ENCODE data around the gene OSBPL10. TPM values are rescaled to one million over a fixed set of nuclear protein-coding genes. Genes with fewer than 3 reads are reported as not detected.

Gene OSBPL10
- total RNA-seq, 2 experiments from 2014 or later: 65.7 to 170 TPM

GRCh38 chr3:31817411-31817966 lies 163.6 kb downstream of the OSBPL10 start:
- no peaks in the 10 kb centered on the region for H3K4me1 ChIP-seq (ENCODE audit: insufficient read depth, low read length, poor library complexity, severe bottlenecking)
- ChIA-PET POLR2A (interaction anchor here (0.6 kb wide), 1 partner anchor 838 kb away, joined by 3 read pairs; no protein-coding TSS in a partner anchor), CTCF (ENCODE audit: unreplicated experiment) (no interaction called here)
- H3K9me3 ChIP-seq (ENCODE audit: low read length): no peaks in the 10 kb centered on the region
- no peak overlapping the region for H2AFZ ChIP-seq (ENCODE audit: low read length)
- no peak overlapping the region for H3K4me3 ChIP-seq (ENCODE audit: low read depth, low read length, poor library complexity, severe bottlenecking)
- peaks cover 97% of the 10 kb centered on the region for H3K36me3 ChIP-seq (ENCODE audit: insufficient read depth, low read length)
- no peak for TF ChIP-seq CTCF (conservative IDR thresholded peaks at IDR 0.05; ENCODE audit: low read length)
- TF ChIP-seq EZH2phosphoT487 (IDR thresholded peaks at IDR 0.05; ENCODE audit: borderline replicate concordance, low read depth, low read length): no peak
- H3K9me2 ChIP-seq (ENCODE audit: insufficient read depth, low read length): no peaks in the 10 kb centered on the region
- intact Hi-C loops (cut with micrococcal nuclease; ENCODE audit: unreplicated experiment): no loop called here
- no peak overlapping the region for H3K27ac ChIP-seq (ENCODE audit: low read depth, low read length, poor library complexity, severe bottlenecking)
- peaks cover 19% of the 10 kb centered on the region for H3K79me2 ChIP-seq (ENCODE audit: insufficient read depth, low read depth, low read length)
- no peaks in the 10 kb centered on the region for H4K20me1 ChIP-seq (ENCODE audit: insufficient read depth, low read length)
- no peak for DNase-seq (ENCODE audit: low spot score)
- H3K4me2 ChIP-seq (ENCODE audit: low read length): no peak overlapping the region
- no TSS peak for BruUV-seq (replicated peaks)

GRCh38 chr3:31815631-31816440 lies 165.2 kb downstream of the OSBPL10 start:
- no peaks in the 10 kb centered on the region for H3K9me2 ChIP-seq (ENCODE audit: insufficient read depth, low read length)
- no peaks in the 10 kb centered on the region for H3K9me3 ChIP-seq (ENCODE audit: low read length)
- ChIA-PET CTCF (ENCODE audit: unreplicated experiment) (no interaction called here), POLR2A (interaction anchor here (0.6 to 1.2 kb wide), 2 partner anchors 13 to 22 kb away, joined by 3 read pairs; no protein-coding TSS in a partner anchor)
- intact Hi-C loops (cut with micrococcal nuclease; ENCODE audit: unreplicated experiment): no loop called here
- H3K4me1 ChIP-seq (ENCODE audit: insufficient read depth, low read length, poor library complexity, severe bottlenecking): no peaks in the 10 kb centered on the region
- TF ChIP-seq CTCF (conservative IDR thresholded peaks at IDR 0.05; ENCODE audit: low read length): no peak
- TF ChIP-seq EZH2phosphoT487 (IDR thresholded peaks at IDR 0.05; ENCODE audit: borderline replicate concordance, low read depth, low read length): no peak
- BruUV-seq (replicated peaks): no TSS peak
- H3K4me2 ChIP-seq (ENCODE audit: low read length): no peak overlapping the region
- peaks cover 93% of the 10 kb centered on the region for H3K36me3 ChIP-seq (ENCODE audit: insufficient read depth, low read length)
- DNase-seq (ENCODE audit: low spot score): no peak
- H3K4me3 ChIP-seq (ENCODE audit: low read depth, low read length, poor library complexity, severe bottlenecking): no peak overlapping the region
- H4K20me1 ChIP-seq (ENCODE audit: insufficient read depth, low read length): no peaks in the 10 kb centered on the region
- H2AFZ ChIP-seq (ENCODE audit: low read length): no peak overlapping the region
- H3K79me2 ChIP-seq (ENCODE audit: insufficient read depth, low read depth, low read length): 0 out of 2 replicates have a peak, but pooled peaks cover 4% of the 10 kb centered on the region
- H3K27ac ChIP-seq (ENCODE audit: low read depth, low read length, poor library complexity, severe bottlenecking): no peak overlapping the region

GRCh38 chr3:31815006-31815405 lies 166.1 kb downstream of the OSBPL10 start:
- Histone ChIP-seq H3K4me1 (ENCODE audit: insufficient read depth, low read length, poor library complexity, severe bottlenecking) (no peaks in the 10 kb centered on the region), H3K9me3 (ENCODE audit: low read length) (no peaks in the 10 kb centered on the region), H3K27ac (ENCODE audit: low read depth, low read length, poor library complexity, severe bottlenecking) (no peak overlapping the region), H3K4me3 (ENCODE audit: low read depth, low read length, poor library complexity, severe bottlenecking) (no peak overlapping the region), H2AFZ (ENCODE audit: low read length) (no peak overlapping the region), H4K20me1 (ENCODE audit: insufficient read depth, low read length) (no peaks in the 10 kb centered on the region), H3K4me2 (ENCODE audit: low read length) (no peak overlapping the region), H3K36me3 (ENCODE audit: insufficient read depth, low read length) (peaks cover 89% of the 10 kb centered on the region), H3K9me2 (ENCODE audit: insufficient read depth, low read length) (no peaks in the 10 kb centered on the region), H3K79me2 (ENCODE audit: insufficient read depth, low read depth, low read length) (peaks cover 12% of the 10 kb centered on the region)
- POLR2A ChIA-PET: no interaction called here
- CTCF ChIA-PET (ENCODE audit: unreplicated experiment): no interaction called here
- DNase-seq (ENCODE audit: low spot score): no peak
- intact Hi-C loops (cut with micrococcal nuclease; ENCODE audit: unreplicated experiment): no loop called here
- TF ChIP-seq CTCF (conservative IDR thresholded peaks at IDR 0.05; ENCODE audit: low read length) (no peak), EZH2phosphoT487 (IDR thresholded peaks at IDR 0.05; ENCODE audit: borderline replicate concordance, low read depth, low read length) (no peak)
- no TSS peak for BruUV-seq (replicated peaks)
